Smooth muscle cell (in vitro differentiated cells): Measurements from ENCODE around the gene TIPRL. TPM values are rescaled to one million over a fixed set of nuclear protein-coding genes. Genes with fewer than 3 reads are reported as not detected.

Experiments
- DNase-seq: peaks from one replicate; lab custom pipeline; 2025; ENCODE audit not compliant: unreplicated experiment; lab: John Stamatoyannopoulos, UW
- H2AFZ ChIP-seq: fragments of 200-600 bp; sonication (generic); 2 replicates; pipeline ENCODE4 v1.6.0; 2016; ENCODE audit warnings: antibody characterized with exemption, low read depth, mild to moderate bottlenecking
- H3F3A ChIP-seq: fragments of 200-600 bp; sonication (generic); 2 replicates; pipeline ENCODE4 v1.6.0; 2017; ENCODE audit warnings: antibody characterized with exemption, low read depth
- H3K27ac ChIP-seq: fragments of 200-600 bp; sonication (generic); 2 replicates; pipeline ENCODE4 v1.5.1; 2016; ENCODE audit warnings: low read depth, mild to moderate bottlenecking
- H3K27me3 ChIP-seq: fragments of 200-600 bp; sonication (generic); 2 replicates; pipeline ENCODE4 v1.6.1; 2016; ENCODE audit warnings: low read depth, mild to moderate bottlenecking
- H3K36me3 ChIP-seq: fragments of 200-600 bp; sonication (generic); 2 replicates; pipeline ENCODE4 v1.5.1; 2016; ENCODE audit warnings: low read depth
- H3K4me1 ChIP-seq: fragments of 200-600 bp; sonication (generic); 2 replicates; pipeline ENCODE4 v1.5.1; 2016; ENCODE audit warnings: low read depth
- H3K4me2 ChIP-seq: fragments of 200-600 bp; sonication (generic); 2 replicates; pipeline ENCODE4 v1.6.0; 2016; ENCODE audit warnings: mild to moderate bottlenecking
- H3K4me3 ChIP-seq: fragments of 200-600 bp; sonication (generic); 2 replicates; pipeline ENCODE4 v1.5.1; 2016; ENCODE audit warnings: mild to moderate bottlenecking
- H3K79me2 ChIP-seq: fragments of 200-600 bp; sonication (generic); 2 replicates; pipeline ENCODE4 v1.6.0; 2016; ENCODE audit warnings: low read depth, mild to moderate bottlenecking
- H3K9ac ChIP-seq: fragments of 200-600 bp; sonication (generic); 2 replicates; pipeline ENCODE4 v1.6.0; 2016; ENCODE audit warnings: low read depth
- H3K9me3 ChIP-seq: fragments of 200-600 bp; sonication (generic); replicated peaks from 2 replicates; pipeline ENCODE4 v1.5.1; 2016; ENCODE audit warnings: low read depth
- H4K20me1 ChIP-seq: fragments of 200-600 bp; sonication (generic); 2 replicates; pipeline ENCODE4 v1.6.0; 2016; ENCODE audit warnings: low read depth
- CTCF ChIP-seq: fragments of 200-600 bp; sonication (generic); IDR thresholded peaks from 2 replicates; pipeline ENCODE4 v1.5.1; 2017; ENCODE audit warnings: borderline replicate concordance, mild to moderate bottlenecking, antibody characterized with exemption; ENCODE audit not compliant: insufficient read depth, poor library complexity, severe bottlenecking
- WGBS: methylation state at CpG from one replicate; pipeline ENCODE4 v1.1.7; 2016; ENCODE audit warnings: low lambda C conversion rate; 5-methylcytosine and 5-hydroxymethylcytosine counted together
- polyA plus RNA-seq: library from polyadenylated mRNA; unstranded; fragments of >200 nt; fragmentation: Nextera tagmentation; extraction: Ambion mirVana; gene quantifications from 2 replicates; pipeline ENCODE4 v1.2.1, GENCODE V29; 2016
- total RNA-seq: library from RNA; depleted of rRNA; stranded (reverse); fragments of >200 nt; gene quantifications from 2 replicates; pipeline ENCODE4 v1.2.3, GENCODE V29; 2014

The TIPRL gene
- total and polyA plus RNA-seq, 2 experiments from 2014 or later, result 33.4 to 38.9 TPM

GRCh38 chr1:168223681-168224540 is 45.1 kb downstream of the TIPRL start:
- H3K36me3 ChIP-seq, result no peaks in the 10 kb centered on the region
- H3K9me3 ChIP-seq, result no peaks in the 10 kb centered on the region
- no peaks in the 10 kb centered on the region for H3F3A ChIP-seq
- DNase-seq, result no peak
- no peak overlapping the region for H3K4me2 ChIP-seq
- peaks cover 9% of the 10 kb centered on the region for H3K4me1 ChIP-seq
- H3K79me2 ChIP-seq, result peaks cover 33% of the 10 kb centered on the region
- no peak overlapping the region for H3K27ac ChIP-seq
- H3K4me3 ChIP-seq, result no peak overlapping the region
- H2AFZ ChIP-seq, result no peak overlapping the region
- no peak for TF ChIP-seq CTCF
- H3K9ac ChIP-seq, result no peak overlapping the region
- no peaks in the 10 kb centered on the region for H3K27me3 ChIP-seq
- peaks cover 17% of the 10 kb centered on the region for H4K20me1 ChIP-seq

- Histone ChIP-seq H2AFZ (peak overlapping the region; percentile 98), H3K27ac (no peak overlapping the region), H3K79me2 (peaks cover 42% of the 10 kb centered on the region), H3K9me3 (no peaks in the 10 kb centered on the region), H3K36me3 (no peaks in the 10 kb centered on the region), H3K4me3 (peak overlapping the region; percentile 95), H3F3A (no peaks in the 10 kb centered on the region), H3K4me1 (peaks cover 9% of the 10 kb centered on the region), H3K27me3 (no peaks in the 10 kb centered on the region), H3K4me2 (peak overlapping the region; percentile 94), H4K20me1 (peaks cover 28% of the 10 kb centered on the region), H3K9ac (no peak overlapping the region)
- TF ChIP-seq CTCF, result no peak
- WGBS, result 95% methylated on average over 3 of the region's 3 CpGs
- no peak for DNase-seq
Observed at GRCh38 chr1:168224991-168225390, 46.2 kb downstream of the TIPRL start.

- H2AFZ ChIP-seq, result peak within 1 kb of the TSS; percentile 98
- H3K4me2 ChIP-seq, result peak within 1 kb of the TSS; percentile 94
- no peaks in the 10 kb centered on the region for H3K27me3 ChIP-seq
- no peak for TF ChIP-seq CTCF
- peak within 1 kb of the TSS; percentile 95 for H3K4me3 ChIP-seq
- peak within 1 kb of the TSS; percentile 43 for H3K27ac ChIP-seq
- peak; percentile 8 for DNase-seq
- H3F3A ChIP-seq, result no peaks in the 10 kb centered on the region
- WGBS, result 3% methylated on average over 47 of the region's 58 CpGs
- H3K4me1 ChIP-seq, result peaks cover 9% of the 10 kb centered on the region
- peaks cover 49% of the 10 kb centered on the region for H3K79me2 ChIP-seq
- peaks cover 31% of the 10 kb centered on the region for H4K20me1 ChIP-seq
- H3K36me3 ChIP-seq, result no peaks in the 10 kb centered on the region
- peak within 1 kb of the TSS; percentile 83 for H3K9ac ChIP-seq
- no peaks in the 10 kb centered on the region for H3K9me3 ChIP-seq
Observed at GRCh38 chr1:168225476-168226190, 46.9 kb downstream of the TIPRL start, which contains the start of gene SFT2D2. Gene SFT2D2 (plus strand): TSS chr1:168226004. CDS start chr1:168226080, 76 bp downstream.
